ENCODE data around the gene LIPT2.
"Not testable (repeated sequence)": the region's sequence is repeated elsewhere in the genome, so short reads cannot be mapped to it uniquely, and the experiment has no call there.

Gene LIPT2

GRCh38 chr11:74520927-74521665 is 27.6 kb upstream of the LIPT2 start:
- no peak overlapping the region for H3K4me3 Mint-ChIP-seq
- H3K9me3 Mint-ChIP-seq, result peaks cover 5% of the 10 kb centered on the region
- H3K36me3 Mint-ChIP-seq (ENCODE audit: low read depth), result no peaks in the 10 kb centered on the region
- no peak overlapping the region for H3K27ac Mint-ChIP-seq
- H3K4me1 Mint-ChIP-seq (ENCODE audit: low read depth), result no peaks in the 10 kb centered on the region
- H3K27me3 Mint-ChIP-seq, result peaks cover 16% of the 10 kb centered on the region
- DNase-seq, result no peak

GRCh38 chr11:74520316-74520715 is 26.8 kb upstream of the LIPT2 start:
- no peak for DNase-seq
- Mint-ChIP-seq H3K36me3 (ENCODE audit: low read depth) (no peaks in the 10 kb centered on the region), H3K27me3 (peaks cover 16% of the 10 kb centered on the region), H3K27ac (no peak overlapping the region), H3K4me1 (ENCODE audit: low read depth) (no peaks in the 10 kb centered on the region), H3K4me3 (no peak overlapping the region), H3K9me3 (peaks cover 5% of the 10 kb centered on the region)

- Mint-ChIP-seq H3K4me1 (ENCODE audit: low read depth) (no peaks in the 10 kb centered on the region), H3K36me3 (ENCODE audit: low read depth) (no peaks in the 10 kb centered on the region)
Measured at GRCh38 chr11:74519710-74520109, 26.2 kb upstream of the LIPT2 start.

GRCh38 chr11:74517592-74517991 is 24.1 kb upstream of the LIPT2 start:
- not testable (repeated sequence) for H3K36me3 Mint-ChIP-seq (ENCODE audit: low read depth); H3K27ac Mint-ChIP-seq; H3K4me1 Mint-ChIP-seq (ENCODE audit: low read depth); H3K4me3 Mint-ChIP-seq; DNase-seq
- Mint-ChIP-seq H3K27me3 (peaks cover 14% of the 10 kb centered on the region), H3K9me3 (peaks cover 13% of the 10 kb centered on the region)

More at GRCh38 chr11:74519710-74520109, 26.2 kb upstream of the LIPT2 start:
- Mint-ChIP-seq H3K27me3 (peaks cover 16% of the 10 kb centered on the region), H3K4me3 (no peak overlapping the region), H3K27ac (no peak overlapping the region), H3K9me3 (peaks cover 8% of the 10 kb centered on the region)
- no peak for DNase-seq

GRCh38 chr11:74507582-74507981 is 14.1 kb upstream of the LIPT2 start:
- Mint-ChIP-seq H3K27me3 (peaks cover 12% of the 10 kb centered on the region), H3K9me3 (peaks cover 4% of the 10 kb centered on the region), H3K4me3 (no peak overlapping the region), H3K27ac (no peak overlapping the region), H3K36me3 (ENCODE audit: low read depth) (no peaks in the 10 kb centered on the region), H3K4me1 (ENCODE audit: low read depth) (no peaks in the 10 kb centered on the region)
- DNase-seq, result no peak

GRCh38 chr11:74506823-74507222 is 13.3 kb upstream of the LIPT2 start:
- peaks cover 7% of the 10 kb centered on the region for H3K27me3 Mint-ChIP-seq
- no peaks in the 10 kb centered on the region for H3K36me3 Mint-ChIP-seq (ENCODE audit: low read depth)
- H3K9me3 Mint-ChIP-seq, result peaks cover 8% of the 10 kb centered on the region
- no peak for DNase-seq
- no peak overlapping the region for H3K4me3 Mint-ChIP-seq
- no peak overlapping the region for H3K27ac Mint-ChIP-seq
- no peaks in the 10 kb centered on the region for H3K4me1 Mint-ChIP-seq (ENCODE audit: low read depth)

- H3K4me1 Mint-ChIP-seq (ENCODE audit: low read depth), result no peaks in the 10 kb centered on the region
- no peak overlapping the region for H3K27ac Mint-ChIP-seq
- H3K27me3 Mint-ChIP-seq, result peaks cover 4% of the 10 kb centered on the region
- no peaks in the 10 kb centered on the region for H3K36me3 Mint-ChIP-seq (ENCODE audit: low read depth)
- no peak overlapping the region for H3K4me3 Mint-ChIP-seq
- peaks cover 8% of the 10 kb centered on the region for H3K9me3 Mint-ChIP-seq
- no peak for DNase-seq
Measured at GRCh38 chr11:74505911-74506310, 12.4 kb upstream of the LIPT2 start.

GRCh38 chr11:74504100-74504691 is 10.7 kb upstream of the LIPT2 start:
- peaks cover 8% of the 10 kb centered on the region for H3K9me3 Mint-ChIP-seq
- H3K4me3 Mint-ChIP-seq, result no peak overlapping the region
- H3K36me3 Mint-ChIP-seq (ENCODE audit: low read depth), result no peaks in the 10 kb centered on the region
- no peaks in the 10 kb centered on the region for H3K4me1 Mint-ChIP-seq (ENCODE audit: low read depth)
- H3K27me3 Mint-ChIP-seq, result no peaks in the 10 kb centered on the region
- DNase-seq, result no peak
- no peak overlapping the region for H3K27ac Mint-ChIP-seq

GRCh38 chr11:74494916-74495315 is 1.4 kb upstream of the LIPT2 start:
- peaks cover 6% of the 10 kb centered on the region for H3K36me3 Mint-ChIP-seq (ENCODE audit: low read depth)
- no peak overlapping the region for H3K4me3 Mint-ChIP-seq
- H3K27ac Mint-ChIP-seq, result no peak overlapping the region
- H3K4me1 Mint-ChIP-seq (ENCODE audit: low read depth), result peaks cover 20% of the 10 kb centered on the region
- no peaks in the 10 kb centered on the region for H3K9me3 Mint-ChIP-seq
- H3K27me3 Mint-ChIP-seq, result no peaks in the 10 kb centered on the region
- DNase-seq, result no peak

- Mint-ChIP-seq H3K27ac (peak overlapping the region; percentile 88), H3K9me3 (no peaks in the 10 kb centered on the region), H3K4me1 (ENCODE audit: low read depth) (peaks cover 20% of the 10 kb centered on the region)
Measured at GRCh38 chr11:74493791-74494630, 487 bp upstream of the LIPT2 start.

GRCh38 chr11:74492084-74492483 is 1.4 kb downstream of the LIPT2 start:
- Mint-ChIP-seq H3K27ac (peak overlapping the region; percentile 93), H3K9me3 (no peaks in the 10 kb centered on the region), H3K27me3 (no peaks in the 10 kb centered on the region), H3K4me3 (peak overlapping the region; percentile 78), H3K36me3 (ENCODE audit: low read depth) (peaks cover 4% of the 10 kb centered on the region), H3K4me1 (ENCODE audit: low read depth) (peaks cover 20% of the 10 kb centered on the region)
- no peak for DNase-seq

More at GRCh38 chr11:74493791-74494630, 487 bp upstream of the LIPT2 start:
- peaks cover 6% of the 10 kb centered on the region for H3K36me3 Mint-ChIP-seq (ENCODE audit: low read depth)
- no peak for DNase-seq
- H3K4me3 Mint-ChIP-seq, result peak overlapping the region; percentile 78
- H3K27me3 Mint-ChIP-seq, result no peaks in the 10 kb centered on the region

GRCh38 chr11:74490941-74491340 is 2.6 kb downstream of the LIPT2 start:
- Mint-ChIP-seq H3K4me3 (no peak overlapping the region), H3K9me3 (no peaks in the 10 kb centered on the region), H3K36me3 (ENCODE audit: low read depth) (peaks cover 2% of the 10 kb centered on the region), H3K4me1 (ENCODE audit: low read depth) (peaks cover 20% of the 10 kb centered on the region), H3K27ac (no peak overlapping the region), H3K27me3 (no peaks in the 10 kb centered on the region)
- DNase-seq, result no peak

GRCh38 chr11:74487875-74488274 is 5.6 kb downstream of the LIPT2 start:
- no peak for DNase-seq
- no peaks in the 10 kb centered on the region for H3K9me3 Mint-ChIP-seq
- no peak overlapping the region for H3K27ac Mint-ChIP-seq
- no peaks in the 10 kb centered on the region for H3K27me3 Mint-ChIP-seq
- peaks cover 17% of the 10 kb centered on the region for H3K4me1 Mint-ChIP-seq (ENCODE audit: low read depth)
- H3K36me3 Mint-ChIP-seq (ENCODE audit: low read depth), result peaks cover 2% of the 10 kb centered on the region
- H3K4me3 Mint-ChIP-seq, result no peak overlapping the region

- Mint-ChIP-seq H3K9me3 (no peaks in the 10 kb centered on the region), H3K4me1 (ENCODE audit: low read depth) (peaks cover 7% of the 10 kb centered on the region), H3K27me3 (no peaks in the 10 kb centered on the region), H3K27ac (no peak overlapping the region), H3K36me3 (ENCODE audit: low read depth) (no peaks in the 10 kb centered on the region), H3K4me3 (no peak overlapping the region)
- no peak for DNase-seq
Measured at GRCh38 chr11:74485868-74486267, 7.7 kb downstream of the LIPT2 start.

Measured in activated T-cell treated with anti-CD3 and anti-CD28 coated beads, Interleukin-2, amount 50 U/mL, for 24 hours (primary cell).